Osteoblast (primary cell): ENCODE results near the gene ZNF507. TPM values are rescaled to one million over a fixed set of nuclear protein-coding genes. Genes with fewer than 3 reads are reported as not detected.

Source experiments
- DNase-seq: peaks from one replicate; pipeline ENCODE4 v3.0.0; 2011; ENCODE audit warnings: low spot score, mixed read lengths; ENCODE audit not compliant: insufficient read length; ENCODE audit errors: missing footprints
- H2AFZ ChIP-seq: 2 replicates; pipeline ENCODE4 v1.6.0; 2011; ENCODE audit warnings: mild to moderate bottlenecking, low read length
- H3K27ac ChIP-seq: 2 replicates; pipeline ENCODE4 v1.5.1; 2011; ENCODE audit warnings: mild to moderate bottlenecking, low read depth, low read length, moderate library complexity
- H3K27me3 ChIP-seq: 2 replicates; pipeline ENCODE4 v1.6.0; 2012; ENCODE audit warnings: mild to moderate bottlenecking, control low read depth, inconsistent platforms, low read length, moderate library complexity; ENCODE audit not compliant: insufficient read depth
- H3K36me3 ChIP-seq: 2 replicates; pipeline ENCODE4 v1.5.1; 2011; ENCODE audit warnings: mild to moderate bottlenecking, low read length, control low read depth, moderate library complexity; ENCODE audit not compliant: insufficient read depth
- H3K4me1 ChIP-seq: 2 replicates; pipeline ENCODE4 v1.5.1; 2011; ENCODE audit warnings: mild to moderate bottlenecking, low read length, control low read depth, moderate library complexity; ENCODE audit not compliant: insufficient read depth
- H3K4me2 ChIP-seq: 2 replicates; pipeline ENCODE4 v1.6.0; 2011; ENCODE audit warnings: mild to moderate bottlenecking, low read length; ENCODE audit not compliant: insufficient read depth
- H3K4me3 ChIP-seq: fragments of 200-600 bp; sonication (generic); 3 replicates; pipeline ENCODE4 v1.5.1; 2012; ENCODE audit warnings: mild to moderate bottlenecking, low read length, inconsistent platforms; ENCODE audit not compliant: insufficient read depth
- H3K79me2 ChIP-seq: 2 replicates; pipeline ENCODE4 v1.6.0; 2012; ENCODE audit warnings: mild to moderate bottlenecking, low read length, control low read depth, inconsistent platforms; ENCODE audit not compliant: insufficient read depth
- H3K9me3 ChIP-seq: 2 replicates; pipeline ENCODE4 v1.5.1; 2011; ENCODE audit warnings: low read depth, low read length, control low read depth
- H4K20me1 ChIP-seq: 2 replicates; pipeline ENCODE4 v1.6.0; 2012; ENCODE audit warnings: mild to moderate bottlenecking, low read length, control low read depth; ENCODE audit not compliant: insufficient read depth
- CTCF ChIP-seq: IDR thresholded peaks from 2 replicates; pipeline ENCODE4 v1.5.1; 2011; ENCODE audit warnings: mild to moderate bottlenecking, low read depth, low read length, moderate library complexity; ENCODE audit errors: extremely low read depth
- total RNA-seq: library from RNA; depleted of rRNA; stranded (reverse); fragments of >200 nt; gene quantifications from 2 replicates; pipeline ENCODE4 v1.2.3, GENCODE V29; 2012

The ZNF507 gene
- total RNA-seq, 1 donor: 13.0 TPM

DNA sequence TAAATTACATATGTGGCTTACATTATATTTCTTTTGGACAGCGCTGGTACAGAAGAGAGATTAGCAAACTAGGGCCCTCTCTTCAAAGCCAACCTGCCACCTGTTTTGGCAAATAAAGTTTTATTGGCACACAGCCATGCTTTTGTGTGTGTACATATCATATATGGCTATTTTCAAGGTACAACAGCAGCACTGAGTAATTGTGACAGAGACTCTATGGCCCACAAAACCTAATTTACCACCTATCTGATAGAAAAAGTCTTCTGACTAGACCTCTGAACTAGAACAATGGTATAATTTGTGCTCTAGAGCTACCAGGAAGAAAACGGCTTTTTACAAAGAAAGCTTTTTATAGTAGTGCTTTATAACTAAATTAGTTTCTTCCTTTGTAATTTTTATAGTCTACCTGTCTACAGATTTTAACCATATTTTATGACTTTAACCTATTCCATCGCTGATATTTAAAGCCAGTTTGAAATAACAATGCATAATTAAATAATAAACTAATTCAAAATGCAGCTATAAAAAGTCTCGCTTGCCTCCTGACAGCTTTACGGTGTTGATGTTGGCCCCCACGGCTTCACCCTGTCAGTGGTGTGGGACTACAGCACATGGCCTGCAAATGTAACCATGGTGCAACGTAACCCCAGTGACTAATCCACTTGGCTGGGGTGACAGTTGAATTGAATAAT is 42.4 kb downstream of the ZNF507 start:
- Histone ChIP-seq H3K4me2 (peak overlapping the region; percentile 32), H3K79me2 (no peaks in the 10 kb centered on the region), H2AFZ (no peak overlapping the region), H3K27ac (no peak overlapping the region), H3K9me3 (no peaks in the 10 kb centered on the region), H3K27me3 (no peaks in the 10 kb centered on the region), H3K4me3 (no peak overlapping the region), H3K36me3 (peaks cover 20% of the 10 kb centered on the region), H3K4me1 (peaks cover 11% of the 10 kb centered on the region), H4K20me1 (peaks cover 7% of the 10 kb centered on the region)
- DNase-seq: peak; percentile 73
- TF ChIP-seq CTCF: no peak

DNA sequence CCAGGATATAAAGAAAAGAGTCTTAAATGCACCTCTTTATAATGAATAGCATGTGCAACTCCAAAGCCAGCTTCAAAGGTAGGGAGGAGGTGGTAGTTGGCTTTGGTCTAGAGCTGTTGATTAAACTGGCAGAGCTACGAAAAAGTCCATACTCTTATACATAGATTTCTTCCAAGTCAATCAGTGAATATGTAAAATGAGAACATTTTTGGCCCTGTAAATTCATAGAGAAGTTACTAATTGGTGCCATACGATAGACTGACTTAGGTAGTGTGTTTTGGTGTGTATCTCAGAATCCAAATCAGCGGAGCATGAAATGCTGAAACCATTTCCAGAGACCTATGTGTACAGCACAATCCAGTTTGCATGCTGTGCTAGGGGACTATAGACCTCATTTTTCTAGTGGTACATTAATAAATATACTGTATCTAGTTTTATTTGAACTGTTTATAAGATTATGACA is 43.0 kb downstream of the ZNF507 start:
- Histone ChIP-seq H3K27me3 (no peaks in the 10 kb centered on the region), H3K4me2 (no peak overlapping the region), H3K27ac (no peak overlapping the region), H3K4me3 (no peak overlapping the region), H3K4me1 (peaks cover 11% of the 10 kb centered on the region), H4K20me1 (peaks cover 7% of the 10 kb centered on the region), H2AFZ (no peak overlapping the region), H3K79me2 (no peaks in the 10 kb centered on the region), H3K36me3 (peaks cover 15% of the 10 kb centered on the region), H3K9me3 (no peaks in the 10 kb centered on the region)
- TF ChIP-seq CTCF: no peak
- no peak for DNase-seq

DNA sequence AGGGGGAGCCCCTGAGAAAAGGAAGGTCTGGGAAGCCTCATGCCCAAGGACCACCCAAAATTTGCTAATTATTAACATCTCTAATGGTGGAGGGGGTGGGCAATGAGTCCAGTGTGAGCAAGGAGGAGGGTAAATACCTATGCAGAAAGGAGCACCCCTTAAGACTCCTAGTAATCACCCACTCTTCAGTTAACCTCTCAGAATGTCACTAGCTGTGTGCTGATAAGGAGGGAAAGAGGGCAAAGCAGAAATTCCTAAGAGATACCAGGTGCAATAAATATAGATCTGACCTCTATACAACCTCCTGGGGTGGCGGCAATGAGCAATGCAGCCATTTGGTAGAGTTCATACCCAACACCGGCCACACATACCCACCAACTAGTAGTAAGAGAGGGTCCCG is 47.5 kb downstream of the ZNF507 start:
- Histone ChIP-seq H4K20me1 (peaks cover 3% of the 10 kb centered on the region), H2AFZ (no peak overlapping the region), H3K4me3 (no peak overlapping the region), H3K27ac (no peak overlapping the region), H3K4me1 (peaks cover 10% of the 10 kb centered on the region), H3K79me2 (no peaks in the 10 kb centered on the region), H3K4me2 (no peak overlapping the region), H3K36me3 (peaks cover 12% of the 10 kb centered on the region), H3K27me3 (no peaks in the 10 kb centered on the region), H3K9me3 (no peaks in the 10 kb centered on the region)
- no peak for TF ChIP-seq CTCF
- DNase-seq: no peak

DNA sequence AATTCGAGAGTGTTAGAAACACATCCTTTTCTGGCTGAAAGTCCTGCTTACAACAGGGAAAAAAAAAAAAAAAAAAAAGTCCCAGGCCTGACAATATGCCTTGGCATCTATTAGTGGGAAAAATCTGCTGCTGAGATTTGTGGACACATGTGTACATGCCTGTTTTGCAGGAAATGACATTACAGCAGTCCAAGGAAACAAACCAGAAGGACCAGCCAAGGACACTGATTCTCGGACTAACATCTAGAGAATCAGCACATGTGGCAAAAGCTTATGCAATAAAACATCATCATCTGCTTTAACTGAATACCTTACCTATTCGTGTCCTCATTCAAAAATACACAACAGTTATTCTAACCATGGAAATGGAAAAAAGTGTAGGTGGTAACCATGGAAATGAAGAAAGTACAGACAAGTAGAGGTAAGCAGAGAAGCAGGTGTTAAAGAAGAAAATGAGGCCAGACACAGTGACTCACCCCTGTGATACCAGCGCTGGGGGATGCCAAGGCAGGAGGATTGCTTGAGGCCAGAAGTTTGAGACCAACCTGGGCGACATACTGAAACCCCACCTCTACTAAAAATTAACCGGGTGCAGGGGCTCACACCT is 50.7 kb downstream of the ZNF507 start:
- Histone ChIP-seq H3K79me2 (no peaks in the 10 kb centered on the region), H3K9me3 (no peaks in the 10 kb centered on the region), H3K27ac (no peak overlapping the region), H3K4me1 (peaks cover 7% of the 10 kb centered on the region), H4K20me1 (no peaks in the 10 kb centered on the region), H3K27me3 (no peaks in the 10 kb centered on the region), H3K36me3 (peaks cover 6% of the 10 kb centered on the region), H3K4me2 (no peak overlapping the region), H3K4me3 (no peak overlapping the region), H2AFZ (no peak overlapping the region)
- TF ChIP-seq CTCF: no peak
- DNase-seq: no peak
